ENCODE measurements around the gene RASA2.
A peak's percentile ranks its signal among the peaks of the same experiment; 100 is the strongest.
"Not testable (repeated sequence)": the region's sequence is repeated elsewhere in the genome, so short reads cannot be mapped to it uniquely, and the experiment has no call there.

Gene RASA2

GRCh38 chr3:141457624-141458236 lies 29.1 kb upstream of the RASA2 start:
- no peak for DNase-seq (ENCODE audit: low read depth)

- no peak for DNase-seq (ENCODE audit: low read depth)
Observed at GRCh38 chr3:141459008-141459407, 27.8 kb upstream of the RASA2 start.

GRCh38 chr3:141460097-141460704 lies 26.6 kb upstream of the RASA2 start:
- no peak for DNase-seq (ENCODE audit: low read depth)

- DNase-seq (ENCODE audit: low read depth) = no peak
Observed at GRCh38 chr3:141462176-141462859, 24.5 kb upstream of the RASA2 start.

GRCh38 chr3:141465221-141465620 lies 21.6 kb upstream of the RASA2 start:
- DNase-seq (ENCODE audit: low read depth) = no peak

GRCh38 chr3:141466633-141467169 lies 20.1 kb upstream of the RASA2 start:
- no peak for DNase-seq (ENCODE audit: low read depth)

GRCh38 chr3:141469720-141470119 lies 17.1 kb upstream of the RASA2 start:
- no peak for DNase-seq (ENCODE audit: low read depth)

GRCh38 chr3:141471160-141471559 lies 15.7 kb upstream of the RASA2 start:
- DNase-seq (ENCODE audit: low read depth) = no peak

- DNase-seq (ENCODE audit: low read depth) = no peak
Observed at GRCh38 chr3:141476033-141476432, 10.8 kb upstream of the RASA2 start.

GRCh38 chr3:141477224-141477623 lies 9.6 kb upstream of the RASA2 start:
- DNase-seq (ENCODE audit: low read depth) = no peak

GRCh38 chr3:141478139-141478538 lies 8.7 kb upstream of the RASA2 start:
- DNase-seq (ENCODE audit: low read depth) = no peak

GRCh38 chr3:141478840-141479239 lies 8.0 kb upstream of the RASA2 start:
- not testable (repeated sequence) for DNase-seq (ENCODE audit: low read depth)

GRCh38 chr3:141482245-141482922 lies 4.4 kb upstream of the RASA2 start:
- DNase-seq (ENCODE audit: low read depth) = peak; percentile 93

- no peak for DNase-seq (ENCODE audit: low read depth)
Observed at GRCh38 chr3:141484701-141485287, 2.0 kb upstream of the RASA2 start.

GRCh38 chr3:141485641-141486495 lies 959 bp upstream of the RASA2 start:
- DNase-seq (ENCODE audit: low read depth) = peak; percentile 81

GRCh38 chr3:141486496-141486745 lies 406 bp upstream of the RASA2 start:
- no peak for DNase-seq (ENCODE audit: low read depth)

GRCh38 chr3:141487521-141488252 lies 860 bp downstream of the RASA2 start:
- no peak for DNase-seq (ENCODE audit: low read depth)

- DNase-seq (ENCODE audit: low read depth) = no peak
Observed at GRCh38 chr3:141489203-141489602, 2.4 kb downstream of the RASA2 start.

- DNase-seq (ENCODE audit: low read depth) = no peak
Observed at GRCh38 chr3:141491081-141491480, 4.3 kb downstream of the RASA2 start.

- DNase-seq (ENCODE audit: low read depth) = no peak
Observed at GRCh38 chr3:141491929-141492328, 5.1 kb downstream of the RASA2 start.

GRCh38 chr3:141493184-141493583 lies 6.4 kb downstream of the RASA2 start:
- DNase-seq (ENCODE audit: low read depth) = no peak

All from GM04503 (cell line).